Measurements from ENCODE around the gene POLN. TPM values are rescaled to one million over a fixed set of nuclear protein-coding genes. Genes with fewer than 3 reads are reported as not detected.
A peak's percentile ranks its signal among the peaks of the same experiment; 100 is the strongest.

POLN gene
- total and polyA plus RNA-seq, 8 donors: 2.7 to 5.7 (median 3.9) TPM

DNA sequence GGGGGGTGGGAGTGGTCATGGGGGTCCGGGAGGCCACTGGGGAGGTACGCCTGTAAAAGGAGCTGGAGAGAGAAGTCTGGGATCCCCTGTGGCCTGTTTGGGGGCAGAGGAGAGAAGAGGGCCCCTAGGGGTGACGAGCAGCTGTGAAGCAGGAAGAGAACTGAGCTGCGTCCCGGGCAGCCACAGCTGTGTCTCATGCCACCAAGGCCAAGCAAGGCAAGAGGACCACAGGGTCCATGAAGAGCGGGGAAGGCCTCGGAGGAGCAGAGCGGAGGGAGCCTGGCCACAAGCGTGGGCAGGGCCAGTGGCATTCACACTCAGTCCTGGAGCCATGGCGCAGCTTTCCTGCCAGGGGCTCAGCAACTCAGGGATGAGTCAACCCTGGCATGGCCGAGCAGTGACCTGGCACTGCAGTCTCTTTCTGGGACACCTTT, 196.4 kb downstream of the POLN start:
- Histone ChIP-seq H3K9me3 (no peaks in the 10 kb centered on the region), H3K27ac (no peak overlapping the region), H3K4me1 (peaks cover 10 to 25% of the 10 kb centered on the region in 2 donors), H3K4me3 (no peak overlapping the region), H3K27me3 (peaks cover 17 to 94% of the 10 kb centered on the region in 2 donors), H3K36me3 (no peaks in the 10 kb centered on the region)
- peak in 1 of 4 donors; percentile 67 for DNase-seq
- ATAC-seq: no peak
- intact Hi-C loops (cut with DNase I): no loop called here
- TF ChIP-seq CTCF (IDR thresholded peaks at IDR 0.05): no peak

- Histone ChIP-seq H3K4me1 (peaks cover 12 to 27% of the 10 kb centered on the region in 2 donors), H3K27ac (no peak overlapping the region), H3K36me3 (no peaks in the 10 kb centered on the region), H3K27me3 (peaks cover 24 to 96% of the 10 kb centered on the region in 2 donors), H3K9me3 (no peaks in the 10 kb centered on the region), H3K4me3 (no peak overlapping the region)
- no peak for TF ChIP-seq CTCF (IDR thresholded peaks at IDR 0.05)
- DNase-seq: peak in 1 of 4 donors; percentile 64
- no peak for ATAC-seq
- intact Hi-C loops (cut with DNase I): no loop called here
Measured at GRCh38 chr4:2044542-2045517, 197.1 kb downstream of the POLN start.

- DNase-seq: peak in 1 of 4 donors; percentile 59
- no peak for TF ChIP-seq CTCF (IDR thresholded peaks at IDR 0.05)
- H3K27me3 ChIP-seq: peaks cover 24 to 98% of the 10 kb centered on the region in 2 donors
- no peak for ATAC-seq
- peaks cover 12 to 27% of the 10 kb centered on the region in 2 donors for H3K4me1 ChIP-seq
- no peaks in the 10 kb centered on the region for H3K36me3 ChIP-seq
- H3K27ac ChIP-seq: no peak overlapping the region
- intact Hi-C loops (cut with DNase I): no loop called here
- H3K4me3 ChIP-seq: no peak overlapping the region
- no peaks in the 10 kb centered on the region for H3K9me3 ChIP-seq
Measured at GRCh38 chr4:2044119-2044485, 197.8 kb downstream of the POLN start.

DNA sequence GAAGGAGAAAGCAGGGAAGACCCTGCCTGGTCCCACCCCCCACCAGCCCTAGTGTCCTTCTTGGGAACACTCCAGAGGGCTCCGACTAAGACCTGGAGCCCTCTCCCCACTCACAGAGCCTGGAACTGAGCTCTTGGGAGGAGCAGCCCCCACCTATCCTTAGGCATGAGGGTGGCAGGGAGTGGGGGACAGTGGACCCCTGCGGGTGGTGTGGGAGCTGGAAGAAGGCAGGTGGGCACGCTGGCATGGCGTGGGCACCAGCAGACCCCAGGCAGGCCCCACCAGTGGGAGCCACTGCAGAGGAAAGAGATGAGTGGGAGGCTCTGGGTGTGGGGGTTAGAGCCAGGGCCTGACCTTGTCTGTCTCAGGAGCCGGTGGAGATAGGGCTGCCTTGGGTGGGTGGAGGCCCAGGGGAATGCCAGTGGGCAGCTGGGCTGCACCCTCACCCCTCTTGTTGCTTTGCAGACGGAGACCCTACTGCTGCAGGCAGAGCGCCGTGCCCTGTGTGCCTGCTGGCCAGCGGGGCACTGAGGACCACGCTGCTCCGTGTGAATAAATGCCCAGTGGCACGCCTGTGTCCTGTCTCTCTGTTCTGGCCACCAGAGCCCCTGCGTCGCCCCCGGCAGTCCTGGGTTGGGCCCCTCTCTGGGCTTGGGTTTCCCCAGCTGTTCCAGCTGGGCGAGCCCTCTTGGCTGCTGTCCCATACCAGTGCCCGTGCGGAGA, 198.4 kb downstream of the POLN start:
- no peak for TF ChIP-seq CTCF (IDR thresholded peaks at IDR 0.05)
- intact Hi-C loops (cut with DNase I): no loop called here
- no peaks in the 10 kb centered on the region for H3K36me3 ChIP-seq
- no peak overlapping the region for H3K27ac ChIP-seq
- H3K9me3 ChIP-seq: no peaks in the 10 kb centered on the region
- DNase-seq (no peak), ATAC-seq (no peak)
- peaks cover 24 to 99% of the 10 kb centered on the region in 2 donors for H3K27me3 ChIP-seq
- H3K4me3 ChIP-seq: no peak overlapping the region
- H3K4me1 ChIP-seq: peaks cover 12 to 27% of the 10 kb centered on the region in 2 donors

- no peak for TF ChIP-seq CTCF (IDR thresholded peaks at IDR 0.05)
- no peaks in the 10 kb centered on the region for H3K36me3 ChIP-seq
- H3K27me3 ChIP-seq: peaks cover 24 to 98% of the 10 kb centered on the region in 2 donors
- H3K9me3 ChIP-seq: no peaks in the 10 kb centered on the region
- H3K4me1 ChIP-seq: peaks cover 12 to 27% of the 10 kb centered on the region in 2 donors
- intact Hi-C loops (cut with DNase I): no loop called here
- H3K27ac ChIP-seq: no peak overlapping the region
- peak in 1 of 4 donors; percentile 39 for DNase-seq
- H3K4me3 ChIP-seq: peak overlapping the region in 1 of 2 donors; percentile 52
- no peak for ATAC-seq
Measured at GRCh38 chr4:2042947-2043395, 198.9 kb downstream of the POLN start.

All from left lung (tissue), 10 donors.